IPS-18c (cell line): Measurements from ENCODE around the gene WIF1.

ENCODE experiments used
- H3K4me3 ChIP-seq: 2 replicates; pipeline ENCODE4 v1.7.0; 2013; ENCODE audit warnings: low read depth, mild to moderate bottlenecking, low read length, moderate library complexity; ENCODE audit not compliant: insufficient read depth
- H3K9me3 ChIP-seq: one replicate; pipeline ENCODE4 v1.6.1; 2013; ENCODE audit warnings: mild to moderate bottlenecking, low read length, moderate library complexity; ENCODE audit not compliant: control insufficient read depth, insufficient read depth

The WIF1 gene

GRCh38 chr12:65126482-65126881 is 5.4 kb upstream of the WIF1 start:
- no peaks in the 10 kb centered on the region for H3K9me3 ChIP-seq
- H3K4me3 ChIP-seq = no peak overlapping the region

DNA sequence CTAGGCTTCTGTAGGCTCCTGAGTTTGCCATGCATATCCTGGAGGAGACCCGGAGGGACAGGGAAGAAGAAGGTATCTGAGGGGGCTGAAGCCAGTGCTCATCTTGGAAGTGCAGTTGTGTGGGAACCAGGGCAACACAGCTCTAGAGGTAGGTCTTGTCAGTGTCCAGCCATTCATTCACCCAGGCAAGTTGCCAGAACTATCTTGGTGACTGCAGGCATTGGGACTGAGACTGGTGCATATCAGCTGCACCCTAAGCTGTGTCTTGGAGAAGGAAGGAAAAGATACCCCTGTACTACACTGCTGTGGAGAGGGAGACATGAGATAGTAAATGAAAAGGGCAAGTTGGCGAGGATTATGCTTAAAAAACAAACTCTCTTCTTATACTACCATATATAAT is 4.9 kb upstream of the WIF1 start:
- Histone ChIP-seq H3K4me3 (no peak overlapping the region), H3K9me3 (no peaks in the 10 kb centered on the region)

DNA sequence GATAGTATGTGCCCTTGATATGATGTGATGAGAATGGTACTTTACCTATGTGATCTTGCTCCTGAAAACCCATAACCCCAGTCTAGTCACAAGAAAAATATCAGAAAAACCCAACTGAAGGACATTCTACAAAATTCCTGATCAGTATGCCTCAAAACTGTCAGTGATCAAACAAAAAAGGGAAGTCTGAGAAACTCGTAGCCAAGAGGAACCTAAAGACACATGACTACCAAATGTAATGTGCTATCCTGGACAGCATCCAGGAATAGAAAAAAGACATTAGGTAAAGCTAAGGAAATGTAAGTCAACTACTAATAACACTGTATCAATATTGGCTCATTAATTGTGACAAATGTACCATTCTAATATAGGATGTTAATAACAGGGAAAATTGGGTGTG is 4.1 kb upstream of the WIF1 start:
- H3K4me3 ChIP-seq = no peak overlapping the region
- no peaks in the 10 kb centered on the region for H3K9me3 ChIP-seq

DNA sequence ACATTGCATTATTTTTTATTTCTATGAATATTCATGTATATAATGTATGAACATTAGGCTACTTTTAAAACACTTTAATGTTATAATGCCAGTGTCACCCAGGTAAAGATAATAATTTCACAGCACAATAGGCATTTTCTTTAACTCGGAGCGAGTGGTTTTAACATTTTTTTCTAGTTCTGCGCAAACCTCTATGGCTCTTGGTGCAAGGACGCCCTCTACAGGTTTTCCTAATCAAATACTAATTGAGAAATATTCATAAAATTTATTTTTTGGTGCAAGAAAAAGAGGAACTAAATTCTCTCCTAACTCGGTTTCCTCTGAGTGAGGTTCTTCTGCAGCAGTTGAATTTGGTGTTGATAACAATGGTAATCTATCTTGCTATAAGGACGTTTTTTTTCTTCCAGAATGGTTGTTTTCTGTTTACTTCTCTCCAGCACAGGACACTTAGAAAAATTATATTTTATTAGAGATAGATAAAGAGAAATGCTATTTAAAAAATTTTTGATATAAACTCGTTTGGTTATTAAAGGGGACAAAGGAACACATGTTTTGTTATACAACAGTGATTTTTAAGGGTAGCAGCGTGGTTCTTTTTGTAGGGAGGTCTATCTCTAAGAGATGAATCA is 2.4 kb upstream of the WIF1 start:
- Histone ChIP-seq H3K4me3 (no peak overlapping the region), H3K9me3 (no peaks in the 10 kb centered on the region)

- Histone ChIP-seq H3K9me3 (no peaks in the 10 kb centered on the region), H3K4me3 (no peak overlapping the region)
These were observed 1.6 kb upstream of the WIF1 start for GRCh38 chr12:65122703-65123102.

- Histone ChIP-seq H3K9me3 (no peaks in the 10 kb centered on the region), H3K4me3 (peak overlapping the region; percentile 38; the same call in 1 of the 2 replicates)
These were observed 908 bp upstream of the WIF1 start for GRCh38 chr12:65121956-65122469.

GRCh38 chr12:65119063-65119462 is 2.0 kb downstream of the WIF1 start:
- Histone ChIP-seq H3K9me3 (no peaks in the 10 kb centered on the region), H3K4me3 (no peak overlapping the region)

- H3K9me3 ChIP-seq = no peaks in the 10 kb centered on the region
- no peak overlapping the region for H3K4me3 ChIP-seq
These were observed 7.5 kb downstream of the WIF1 start for GRCh38 chr12:65113621-65114035.

DNA sequence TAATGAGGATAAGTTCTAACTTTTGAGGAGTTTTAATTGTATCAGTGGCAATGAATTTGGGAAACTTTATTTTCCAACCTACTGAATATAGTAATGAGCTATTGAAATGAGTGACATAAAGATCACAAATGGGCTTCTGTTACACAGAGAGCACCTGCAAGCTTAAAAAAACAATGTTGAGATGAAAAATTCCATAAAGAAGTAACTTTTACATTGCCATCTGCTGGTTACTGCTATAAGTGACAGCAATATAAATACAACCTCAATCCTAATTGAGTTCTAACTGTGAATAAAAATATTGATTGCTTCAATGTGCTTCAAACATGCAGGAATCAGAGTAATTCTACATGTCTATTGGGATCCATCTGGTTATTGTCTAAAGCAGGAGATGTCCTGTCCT is 14.2 kb downstream of the WIF1 start:
- no peak overlapping the region for H3K4me3 ChIP-seq
- H3K9me3 ChIP-seq = peaks cover 2% of the 10 kb centered on the region

- no peak overlapping the region for H3K4me3 ChIP-seq
- H3K9me3 ChIP-seq = peaks cover 2% of the 10 kb centered on the region
These were observed 21.0 kb downstream of the WIF1 start for GRCh38 chr12:65100140-65100539.

DNA sequence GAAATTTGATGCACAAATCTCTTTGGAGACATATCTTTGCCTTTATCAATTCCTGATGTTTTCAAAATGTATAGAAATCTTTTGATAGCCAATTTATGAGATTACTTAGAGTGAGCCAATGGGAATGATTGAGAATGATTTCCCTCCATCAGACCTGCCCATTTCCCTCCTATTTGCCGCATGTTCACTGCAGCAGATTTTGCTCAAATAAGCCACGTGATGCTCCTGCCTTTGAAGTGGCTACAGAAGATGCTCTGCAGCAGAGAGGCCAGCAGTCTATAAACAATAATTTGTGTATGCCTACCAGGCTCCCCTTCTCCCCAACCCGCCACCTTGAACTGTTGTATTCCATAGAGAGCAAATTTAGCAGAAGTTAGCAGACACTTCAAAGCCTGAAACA is 21.9 kb downstream of the WIF1 start:
- no peak overlapping the region for H3K4me3 ChIP-seq
- H3K9me3 ChIP-seq = peaks cover 2% of the 10 kb centered on the region

GRCh38 chr12:65098364-65098763 is 22.7 kb downstream of the WIF1 start:
- H3K4me3 ChIP-seq = no peak overlapping the region
- peaks cover 2% of the 10 kb centered on the region for H3K9me3 ChIP-seq

GRCh38 chr12:65094722-65095121 is 26.4 kb downstream of the WIF1 start:
- Histone ChIP-seq H3K9me3 (no peaks in the 10 kb centered on the region), H3K4me3 (no peak overlapping the region)

DNA sequence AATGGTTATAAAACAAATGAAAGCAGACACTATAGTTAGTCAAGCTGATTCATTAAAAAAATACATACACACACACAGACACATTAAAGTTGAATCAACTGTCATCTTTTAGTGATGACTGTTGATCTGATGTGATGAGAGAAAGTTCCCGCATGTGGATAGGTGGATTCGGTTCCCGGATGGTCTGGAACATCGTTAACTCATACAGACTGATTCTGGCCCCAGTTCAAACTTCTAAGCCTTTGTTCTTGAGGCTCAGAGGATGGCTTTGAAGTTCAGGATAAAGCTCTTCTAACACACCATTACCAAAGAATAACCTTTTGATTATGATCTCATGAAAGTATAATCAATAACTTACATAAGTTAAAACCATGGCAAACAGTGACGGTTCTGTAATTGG is 27.5 kb downstream of the WIF1 start:
- Histone ChIP-seq H3K9me3 (no peaks in the 10 kb centered on the region), H3K4me3 (no peak overlapping the region)

GRCh38 chr12:65090461-65090860 is 30.6 kb downstream of the WIF1 start:
- H3K4me3 ChIP-seq = no peak overlapping the region
- H3K9me3 ChIP-seq = no peaks in the 10 kb centered on the region

GRCh38 chr12:65086236-65086635 is 34.9 kb downstream of the WIF1 start:
- H3K9me3 ChIP-seq = no peaks in the 10 kb centered on the region
- no peak overlapping the region for H3K4me3 ChIP-seq

GRCh38 chr12:65084579-65084978 is 36.5 kb downstream of the WIF1 start:
- H3K9me3 ChIP-seq = no peaks in the 10 kb centered on the region
- no peak overlapping the region for H3K4me3 ChIP-seq

GRCh38 chr12:65083581-65083980 is 37.5 kb downstream of the WIF1 start:
- H3K9me3 ChIP-seq = no peaks in the 10 kb centered on the region
- no peak overlapping the region for H3K4me3 ChIP-seq

DNA sequence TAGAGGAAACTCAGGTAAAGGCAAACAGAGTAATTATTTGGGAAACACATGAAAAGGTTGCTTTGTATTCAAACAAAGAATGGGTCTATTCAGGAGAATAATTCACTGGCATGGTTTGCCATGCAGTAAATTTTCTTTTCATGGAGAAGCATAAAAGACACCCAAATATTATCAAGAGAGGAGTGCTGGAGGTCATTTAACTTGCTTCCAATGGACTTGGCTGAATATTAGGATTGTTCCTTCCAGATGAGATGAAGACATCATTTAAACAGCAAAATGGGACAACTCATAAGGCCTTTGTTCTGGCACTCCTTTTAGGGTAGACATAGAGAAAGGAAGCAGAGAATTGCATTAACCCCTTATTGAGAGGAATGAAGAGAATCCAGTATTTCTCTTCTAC is 38.7 kb downstream of the WIF1 start:
- no peaks in the 10 kb centered on the region for H3K9me3 ChIP-seq
- no peak overlapping the region for H3K4me3 ChIP-seq
